ENCODE data around the gene CCL16. TPM values are rescaled to one million over a fixed set of nuclear protein-coding genes. Genes with fewer than 3 reads are reported as not detected.
A peak's percentile ranks its signal among the peaks of the same experiment; 100 is the strongest.

CCL16 gene
- total RNA-seq, 1 donor from 2014 or later: not detected

DNA sequence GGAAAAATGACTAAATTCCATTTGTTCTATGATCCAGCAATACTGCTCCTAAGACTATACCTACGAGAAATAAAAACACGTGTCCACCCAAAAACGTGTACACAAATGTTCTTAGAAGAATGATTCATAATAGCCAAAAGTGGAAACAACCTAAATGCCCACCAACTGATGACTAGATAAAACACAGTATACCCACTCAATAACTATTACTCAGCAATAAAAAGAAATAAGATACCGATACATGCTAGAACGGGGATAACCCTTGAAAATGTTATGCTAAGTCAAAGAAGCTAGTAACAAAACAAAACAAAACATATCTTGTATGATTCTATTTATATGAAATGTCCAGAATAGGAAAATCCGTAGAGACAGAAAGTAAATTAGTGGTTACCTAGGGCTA is 17.6 kb downstream of the CCL16 start:
- no peak overlapping the region for H3K27ac Mint-ChIP-seq (ENCODE audit: unreplicated experiment)
- H3K4me1 Mint-ChIP-seq (ENCODE audit: unreplicated experiment): no peaks in the 10 kb centered on the region
- no peak overlapping the region for H3K4me3 Mint-ChIP-seq (ENCODE audit: unreplicated experiment)

DNA sequence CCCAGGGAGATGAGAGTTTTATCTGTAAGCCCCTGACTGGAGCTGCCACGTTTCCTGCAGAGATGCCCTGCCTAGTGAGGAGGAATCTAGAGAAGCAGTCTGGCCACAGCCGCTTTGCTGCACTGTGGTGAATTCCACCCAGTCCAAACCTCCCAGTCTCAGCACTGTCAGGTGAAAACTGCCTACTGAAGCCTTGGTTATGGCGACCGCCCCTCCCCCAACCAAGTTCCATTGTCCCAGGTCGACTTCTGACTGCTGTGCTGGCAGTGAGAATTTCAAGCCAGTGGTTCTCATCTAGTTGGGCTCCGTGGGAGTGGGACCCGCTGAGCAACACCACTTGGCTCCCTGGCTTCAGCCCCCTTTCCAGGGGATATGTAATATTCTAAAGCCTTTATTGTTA is 27.6 kb downstream of the CCL16 start:
- TF ChIP-seq, protein P1, sequence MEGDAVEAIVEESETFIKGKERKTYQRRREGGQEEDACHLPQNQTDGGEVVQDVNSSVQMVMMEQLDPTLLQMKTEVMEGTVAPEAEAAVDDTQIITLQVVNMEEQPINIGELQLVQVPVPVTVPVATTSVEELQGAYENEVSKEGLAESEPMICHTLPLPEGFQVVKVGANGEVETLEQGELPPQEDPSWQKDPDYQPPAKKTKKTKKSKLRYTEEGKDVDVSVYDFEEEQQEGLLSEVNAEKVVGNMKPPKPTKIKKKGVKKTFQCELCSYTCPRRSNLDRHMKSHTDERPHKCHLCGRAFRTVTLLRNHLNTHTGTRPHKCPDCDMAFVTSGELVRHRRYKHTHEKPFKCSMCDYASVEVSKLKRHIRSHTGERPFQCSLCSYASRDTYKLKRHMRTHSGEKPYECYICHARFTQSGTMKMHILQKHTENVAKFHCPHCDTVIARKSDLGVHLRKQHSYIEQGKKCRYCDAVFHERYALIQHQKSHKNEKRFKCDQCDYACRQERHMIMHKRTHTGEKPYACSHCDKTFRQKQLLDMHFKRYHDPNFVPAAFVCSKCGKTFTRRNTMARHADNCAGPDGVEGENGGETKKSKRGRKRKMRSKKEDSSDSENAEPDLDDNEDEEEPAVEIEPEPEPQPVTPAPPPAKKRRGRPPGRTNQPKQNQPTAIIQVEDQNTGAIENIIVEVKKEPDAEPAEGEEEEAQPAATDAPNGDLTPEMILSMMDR (IDR thresholded peaks at IDR 0.05; ENCODE audit: unreplicated experiment): no peak
- no peaks in the 10 kb centered on the region for H3K36me3 Mint-ChIP-seq (ENCODE audit: low read depth, unreplicated experiment)
- peaks cover 1% of the 10 kb centered on the region for H3K27me3 Mint-ChIP-seq (ENCODE audit: unreplicated experiment)
- no peaks in the 10 kb centered on the region for H3K4me1 Mint-ChIP-seq (ENCODE audit: unreplicated experiment)
- H3K27ac Mint-ChIP-seq (ENCODE audit: unreplicated experiment): no peak overlapping the region
- no peaks in the 10 kb centered on the region for H3K9me3 Mint-ChIP-seq (ENCODE audit: unreplicated experiment)
- no peak for DNase-seq (ENCODE audit: low spot score)
- H3K4me3 Mint-ChIP-seq (ENCODE audit: unreplicated experiment): no peak overlapping the region

More for the DNA sequence above, 17.6 kb downstream of the CCL16 start:
- TF ChIP-seq, protein P1 (IDR thresholded peaks at IDR 0.05; ENCODE audit: unreplicated experiment): no peak
- no peaks in the 10 kb centered on the region for H3K27me3 Mint-ChIP-seq (ENCODE audit: unreplicated experiment)
- no peak for DNase-seq (ENCODE audit: low spot score)
- no peaks in the 10 kb centered on the region for H3K9me3 Mint-ChIP-seq (ENCODE audit: unreplicated experiment)
- H3K36me3 Mint-ChIP-seq (ENCODE audit: low read depth, unreplicated experiment): no peaks in the 10 kb centered on the region

DNA sequence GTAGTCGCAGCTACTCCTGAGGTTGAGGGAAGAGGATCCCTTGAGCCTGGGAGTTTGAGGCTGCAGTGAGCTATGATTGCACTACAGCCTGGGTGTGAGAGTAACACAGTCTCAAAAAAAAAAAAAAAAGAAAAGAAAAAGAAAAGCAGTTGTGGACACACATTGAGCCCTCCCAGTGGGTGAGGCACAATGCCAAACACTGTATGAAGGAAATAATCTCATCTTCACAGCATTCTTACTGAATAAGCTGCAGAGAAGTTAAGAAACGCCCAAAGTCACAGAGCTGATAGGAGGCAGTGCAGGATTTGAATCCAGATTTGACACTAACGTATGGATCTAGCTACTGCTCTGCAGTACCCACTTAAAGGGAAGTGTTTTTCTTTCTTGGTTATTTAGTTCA is 31.9 kb downstream of the CCL16 start:
- no peak for DNase-seq (ENCODE audit: low spot score)
- Mint-ChIP-seq H3K4me1 (ENCODE audit: unreplicated experiment) (no peaks in the 10 kb centered on the region), H3K27me3 (ENCODE audit: unreplicated experiment) (peaks cover 2% of the 10 kb centered on the region), H3K9me3 (ENCODE audit: unreplicated experiment) (no peaks in the 10 kb centered on the region), H3K36me3 (ENCODE audit: low read depth, unreplicated experiment) (no peaks in the 10 kb centered on the region), H3K27ac (ENCODE audit: unreplicated experiment) (no peak overlapping the region), H3K4me3 (ENCODE audit: unreplicated experiment) (no peak overlapping the region)
- TF ChIP-seq, protein P1 (IDR thresholded peaks at IDR 0.05; ENCODE audit: unreplicated experiment): no peak

DNA sequence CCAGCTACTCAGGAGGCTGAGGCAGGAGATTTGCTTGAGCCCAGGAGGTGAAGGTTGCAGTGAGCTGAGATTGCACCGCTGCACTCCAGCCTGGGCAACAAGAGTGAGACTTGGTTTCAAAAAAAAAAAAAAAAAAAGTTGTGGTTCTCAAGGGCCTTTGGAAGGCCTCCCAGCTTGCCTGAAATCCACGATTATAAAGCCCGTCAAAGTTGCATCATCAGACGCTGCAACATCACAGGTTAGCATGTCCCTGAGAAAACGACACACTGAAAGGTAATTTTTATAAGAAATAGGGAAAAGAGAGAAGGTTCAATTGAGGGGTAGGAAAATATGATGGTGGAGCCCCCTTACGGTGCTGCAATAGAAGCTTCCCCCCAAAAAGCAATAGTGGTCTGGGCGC is 33.2 kb downstream of the CCL16 start:
- no peak for DNase-seq (ENCODE audit: low spot score)
- H3K4me1 Mint-ChIP-seq (ENCODE audit: unreplicated experiment): no peaks in the 10 kb centered on the region
- no peaks in the 10 kb centered on the region for H3K36me3 Mint-ChIP-seq (ENCODE audit: low read depth, unreplicated experiment)
- H3K27me3 Mint-ChIP-seq (ENCODE audit: unreplicated experiment): peaks cover 2% of the 10 kb centered on the region
- no peaks in the 10 kb centered on the region for H3K9me3 Mint-ChIP-seq (ENCODE audit: unreplicated experiment)
- no peak overlapping the region for H3K4me3 Mint-ChIP-seq (ENCODE audit: unreplicated experiment)
- TF ChIP-seq, protein P1 (IDR thresholded peaks at IDR 0.05; ENCODE audit: unreplicated experiment): no peak
- H3K27ac Mint-ChIP-seq (ENCODE audit: unreplicated experiment): no peak overlapping the region

DNA sequence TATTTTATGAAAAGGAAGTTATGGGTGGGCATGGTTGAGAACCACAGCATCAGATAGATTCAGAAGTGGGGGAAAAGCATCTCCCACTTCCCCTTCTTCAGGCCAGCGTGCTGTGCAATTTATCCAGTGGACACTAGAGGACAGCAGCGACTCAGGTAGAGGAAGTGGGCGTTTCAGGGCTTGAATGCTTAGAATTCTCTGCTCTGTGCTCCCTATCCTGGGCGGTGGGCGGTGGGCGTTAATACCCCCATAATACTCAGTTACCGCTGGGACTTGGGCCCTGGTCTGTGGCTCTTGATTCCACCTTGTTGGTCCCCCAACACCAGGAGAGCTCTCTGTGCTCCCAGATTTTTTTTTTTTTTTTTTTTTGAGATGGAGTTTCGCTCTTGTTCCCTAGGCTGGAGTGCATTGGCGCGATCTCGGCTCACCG is 34.1 kb downstream of the CCL16 start:
- Mint-ChIP-seq H3K4me3 (ENCODE audit: unreplicated experiment) (no peak overlapping the region), H3K4me1 (ENCODE audit: unreplicated experiment) (no peaks in the 10 kb centered on the region), H3K27me3 (ENCODE audit: unreplicated experiment) (peaks cover 2% of the 10 kb centered on the region), H3K36me3 (ENCODE audit: low read depth, unreplicated experiment) (no peaks in the 10 kb centered on the region), H3K27ac (ENCODE audit: unreplicated experiment) (no peak overlapping the region), H3K9me3 (ENCODE audit: unreplicated experiment) (no peaks in the 10 kb centered on the region)
- TF ChIP-seq, protein P1 (IDR thresholded peaks at IDR 0.05; ENCODE audit: unreplicated experiment): peak; percentile 60
- peak; percentile 68 for DNase-seq (ENCODE audit: low spot score)

Measured in endothelial cell (in vitro differentiated cells).